Measurements from ENCODE around the gene HELT.
"Not testable (repeated sequence)": the region's sequence is repeated elsewhere in the genome, so short reads cannot be mapped to it uniquely, and the experiment has no call there.

HELT gene

DNA sequence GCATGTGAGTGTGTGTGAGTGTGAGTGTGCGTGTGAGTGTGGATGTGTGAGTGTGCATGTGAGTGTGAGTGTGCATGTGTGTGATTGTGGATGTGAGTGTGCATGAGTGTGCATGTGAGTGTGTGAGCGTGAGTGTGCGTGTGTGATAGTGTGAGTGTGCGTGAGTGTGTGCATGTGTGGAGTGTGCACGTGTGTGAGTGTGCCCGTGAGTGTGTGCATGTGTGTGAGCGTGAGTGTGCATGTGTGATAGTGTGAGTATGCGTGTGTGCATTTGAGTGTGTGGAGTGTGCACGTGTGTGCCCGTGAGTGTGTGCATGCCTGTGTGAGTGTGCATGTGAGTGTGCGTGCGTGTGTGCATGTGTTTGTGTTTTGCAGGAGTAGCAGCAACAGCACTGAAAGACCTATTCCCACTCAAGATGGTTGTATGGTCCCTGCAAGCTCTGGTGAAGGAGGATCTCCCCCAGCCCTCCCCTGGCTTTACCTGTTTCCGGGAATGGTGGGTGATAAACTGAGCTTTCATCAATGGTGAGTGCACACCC is 30.7 kb upstream of the HELT start:
- Histone ChIP-seq H3K27ac (ENCODE audit: low read depth, low read length) (no peak overlapping the region), H3K9me3 (ENCODE audit: control insufficient read depth, insufficient read depth, low read depth, low read length) (peaks cover 5% of the 10 kb centered on the region; the same call in 1 of the 2 replicates), H3K4me1 (ENCODE audit: control insufficient read depth, insufficient read depth, low read length) (peaks cover 5% of the 10 kb centered on the region; the same call in 1 of the 2 replicates), H3K4me3 (ENCODE audit: low read depth, low read length) (no peak overlapping the region), H3K36me3 (ENCODE audit: control insufficient read depth, insufficient read depth, low read length) (no peaks in the 10 kb centered on the region), H3K27me3 (ENCODE audit: control insufficient read depth, insufficient read depth, low read length) (no peaks in the 10 kb centered on the region), H3K9ac (ENCODE audit: low read length) (no peak overlapping the region)

DNA sequence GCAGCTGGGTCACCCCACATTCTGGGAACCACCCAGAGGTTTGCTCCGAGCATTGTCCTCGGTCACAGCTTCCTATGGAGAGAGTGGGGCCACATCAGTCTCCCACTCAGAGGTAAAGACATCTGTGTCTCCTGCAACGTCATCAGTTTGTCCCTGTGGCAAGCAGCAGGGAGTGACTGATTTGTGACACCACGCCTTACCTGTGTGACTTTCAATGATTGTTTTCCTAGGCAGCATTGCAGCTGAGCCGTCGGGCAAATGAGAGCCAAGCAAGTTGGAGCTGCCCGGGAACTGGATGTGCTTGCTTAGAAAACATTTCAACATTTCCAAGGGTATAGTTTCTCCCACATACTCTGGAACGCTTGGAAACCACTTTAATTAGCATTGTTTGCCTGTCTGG is 29.7 kb upstream of the HELT start:
- no peaks in the 10 kb centered on the region for H3K27me3 ChIP-seq (ENCODE audit: control insufficient read depth, insufficient read depth, low read length)
- H3K4me3 ChIP-seq (ENCODE audit: low read depth, low read length), result no peak overlapping the region
- no peaks in the 10 kb centered on the region for H3K36me3 ChIP-seq (ENCODE audit: control insufficient read depth, insufficient read depth, low read length)

DNA sequence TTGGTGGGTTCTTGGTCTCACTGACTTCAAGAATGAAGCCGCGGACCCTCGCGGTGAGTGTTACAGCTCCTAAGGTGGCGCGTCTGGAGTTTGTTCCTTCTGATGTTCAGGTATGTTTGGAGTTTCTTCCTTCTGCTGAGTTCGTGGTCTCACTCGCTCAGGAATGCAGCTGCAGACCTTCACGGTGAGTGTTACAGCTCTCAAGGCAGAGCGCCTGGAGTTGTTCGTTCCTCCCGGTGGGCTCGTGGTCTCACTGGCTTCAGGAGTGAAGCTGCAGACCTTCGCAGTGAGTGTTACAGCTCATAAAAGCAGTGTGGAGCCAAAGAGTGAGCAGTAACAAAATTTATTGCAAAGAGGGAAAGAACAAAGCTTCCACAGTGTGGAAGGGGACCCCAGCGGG is 29.0 kb upstream of the HELT start:
- H3K27ac ChIP-seq (ENCODE audit: low read depth, low read length); H3K4me1 ChIP-seq (ENCODE audit: control insufficient read depth, insufficient read depth, low read length); H3K9ac ChIP-seq (ENCODE audit: low read length); H3K9me3 ChIP-seq (ENCODE audit: control insufficient read depth, insufficient read depth, low read depth, low read length); H3K36me3 ChIP-seq (ENCODE audit: control insufficient read depth, insufficient read depth, low read length); H3K27me3 ChIP-seq (ENCODE audit: control insufficient read depth, insufficient read depth, low read length); H3K4me3 ChIP-seq (ENCODE audit: low read depth, low read length): not testable (repeated sequence)

More for the DNA sequence above, 29.7 kb upstream of the HELT start:
- Histone ChIP-seq H3K27ac (ENCODE audit: low read depth, low read length) (no peak overlapping the region), H3K9me3 (ENCODE audit: control insufficient read depth, insufficient read depth, low read depth, low read length) (peaks cover 5% of the 10 kb centered on the region; the same call in 1 of the 2 replicates), H3K4me1 (ENCODE audit: control insufficient read depth, insufficient read depth, low read length) (peaks cover 2% of the 10 kb centered on the region; the same call in 1 of the 2 replicates), H3K9ac (ENCODE audit: low read length) (no peak overlapping the region)

DNA sequence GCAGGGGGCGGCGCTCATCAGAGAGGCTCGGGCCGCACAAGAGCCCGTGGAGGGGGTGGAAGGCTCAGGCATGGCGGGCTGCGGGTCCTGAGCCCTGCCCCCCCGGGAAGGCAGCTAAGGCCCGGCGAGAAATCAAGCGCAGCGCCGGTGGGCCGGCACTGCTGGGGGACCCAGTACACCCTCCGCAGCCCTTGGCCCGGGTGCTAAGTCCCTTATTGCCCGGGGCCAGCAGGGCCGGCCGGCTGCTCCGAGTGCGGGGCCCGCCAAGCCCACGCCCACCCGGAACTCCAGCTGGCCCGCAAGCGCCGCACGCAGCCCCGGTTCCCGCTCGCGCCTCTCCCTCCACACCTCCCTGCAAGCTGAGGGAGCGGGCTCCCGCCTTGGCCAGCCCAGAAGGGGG is 28.2 kb upstream of the HELT start:
- H3K27ac ChIP-seq (ENCODE audit: low read depth, low read length); H3K27me3 ChIP-seq (ENCODE audit: control insufficient read depth, insufficient read depth, low read length); H3K9me3 ChIP-seq (ENCODE audit: control insufficient read depth, insufficient read depth, low read depth, low read length); H3K36me3 ChIP-seq (ENCODE audit: control insufficient read depth, insufficient read depth, low read length); H3K4me3 ChIP-seq (ENCODE audit: low read depth, low read length); H3K9ac ChIP-seq (ENCODE audit: low read length); H3K4me1 ChIP-seq (ENCODE audit: control insufficient read depth, insufficient read depth, low read length): not testable (repeated sequence)

DNA sequence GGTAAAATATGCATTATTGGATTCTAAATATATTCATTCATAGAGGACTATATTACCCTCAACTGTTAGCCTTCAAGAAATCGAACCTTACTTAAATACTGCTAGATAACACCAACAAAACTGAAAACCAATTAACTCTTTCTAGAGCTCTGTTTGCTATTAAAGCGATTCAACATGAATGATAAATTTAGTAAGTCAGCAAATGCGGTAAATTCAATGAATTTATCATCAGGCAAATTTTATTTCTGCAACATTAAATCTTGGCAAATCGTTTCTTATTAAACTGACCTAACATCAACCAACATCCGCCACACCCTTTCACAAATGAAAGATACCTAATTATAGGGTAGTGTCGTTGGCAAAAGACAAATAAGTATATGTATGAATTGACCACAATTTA is 26.4 kb upstream of the HELT start:
- H3K9ac ChIP-seq (ENCODE audit: low read length), result no peak overlapping the region
- H3K4me3 ChIP-seq (ENCODE audit: low read depth, low read length), result no peak overlapping the region
- H3K9me3 ChIP-seq (ENCODE audit: control insufficient read depth, insufficient read depth, low read depth, low read length), result peaks cover 5% of the 10 kb centered on the region; the same call in 1 of the 2 replicates
- no peaks in the 10 kb centered on the region for H3K4me1 ChIP-seq (ENCODE audit: control insufficient read depth, insufficient read depth, low read length)
- no peaks in the 10 kb centered on the region for H3K27me3 ChIP-seq (ENCODE audit: control insufficient read depth, insufficient read depth, low read length)
- H3K27ac ChIP-seq (ENCODE audit: low read depth, low read length), result no peak overlapping the region
- no peaks in the 10 kb centered on the region for H3K36me3 ChIP-seq (ENCODE audit: control insufficient read depth, insufficient read depth, low read length)

DNA sequence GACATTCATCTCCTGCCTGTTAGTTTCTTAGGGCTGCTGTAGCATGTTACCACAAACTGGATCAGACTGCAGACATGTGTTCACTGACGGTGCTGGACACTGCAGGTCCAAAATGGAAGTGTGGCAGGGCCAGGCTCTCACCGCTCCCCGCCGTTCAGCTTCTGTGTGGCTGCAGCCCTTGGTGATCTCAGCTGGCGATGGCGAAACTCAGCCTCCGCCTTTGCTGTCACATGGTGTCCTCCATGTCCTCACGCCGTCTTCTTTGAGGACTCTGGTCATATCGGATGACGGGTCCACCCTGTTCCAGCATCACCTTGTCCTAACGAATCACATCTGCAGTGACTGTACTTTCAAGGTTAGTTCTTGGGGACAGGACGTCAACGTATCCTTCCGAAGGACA is 25.9 kb upstream of the HELT start:
- no peak overlapping the region for H3K4me3 ChIP-seq (ENCODE audit: low read depth, low read length)
- H3K27me3 ChIP-seq (ENCODE audit: control insufficient read depth, insufficient read depth, low read length), result no peaks in the 10 kb centered on the region
- peaks cover 3% of the 10 kb centered on the region; the same call in 1 of the 2 replicates for H3K9me3 ChIP-seq (ENCODE audit: control insufficient read depth, insufficient read depth, low read depth, low read length)
- H3K4me1 ChIP-seq (ENCODE audit: control insufficient read depth, insufficient read depth, low read length), result no peaks in the 10 kb centered on the region
- no peak overlapping the region for H3K9ac ChIP-seq (ENCODE audit: low read length)
- H3K27ac ChIP-seq (ENCODE audit: low read depth, low read length), result no peak overlapping the region
- H3K36me3 ChIP-seq (ENCODE audit: control insufficient read depth, insufficient read depth, low read length), result no peaks in the 10 kb centered on the region

DNA sequence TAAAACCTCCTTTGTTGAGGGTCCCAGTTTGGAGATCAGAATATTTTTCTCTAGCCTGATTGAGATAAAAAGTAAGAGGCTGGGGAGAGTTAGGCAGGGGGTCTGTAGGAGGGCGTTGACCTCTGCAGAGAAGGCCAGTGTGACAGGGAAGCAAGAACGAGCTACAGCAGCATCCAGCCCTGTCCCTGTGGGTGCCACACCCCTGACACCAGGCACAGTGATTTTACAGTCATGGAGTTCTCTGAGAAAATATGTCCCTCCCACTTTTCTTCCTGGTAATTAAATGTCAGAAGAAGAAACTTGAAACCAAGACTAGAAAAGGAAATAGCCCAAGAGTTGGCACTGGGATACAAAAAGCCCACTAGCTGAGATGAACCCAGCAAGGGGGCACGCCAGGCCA is 25.0 kb upstream of the HELT start:
- no peaks in the 10 kb centered on the region for H3K9me3 ChIP-seq (ENCODE audit: control insufficient read depth, insufficient read depth, low read depth, low read length)
- H3K36me3 ChIP-seq (ENCODE audit: control insufficient read depth, insufficient read depth, low read length), result no peaks in the 10 kb centered on the region
- no peaks in the 10 kb centered on the region for H3K4me1 ChIP-seq (ENCODE audit: control insufficient read depth, insufficient read depth, low read length)
- no peak overlapping the region for H3K4me3 ChIP-seq (ENCODE audit: low read depth, low read length)
- H3K27me3 ChIP-seq (ENCODE audit: control insufficient read depth, insufficient read depth, low read length), result no peaks in the 10 kb centered on the region
- no peak overlapping the region for H3K27ac ChIP-seq (ENCODE audit: low read depth, low read length)
- no peak overlapping the region for H3K9ac ChIP-seq (ENCODE audit: low read length)

DNA sequence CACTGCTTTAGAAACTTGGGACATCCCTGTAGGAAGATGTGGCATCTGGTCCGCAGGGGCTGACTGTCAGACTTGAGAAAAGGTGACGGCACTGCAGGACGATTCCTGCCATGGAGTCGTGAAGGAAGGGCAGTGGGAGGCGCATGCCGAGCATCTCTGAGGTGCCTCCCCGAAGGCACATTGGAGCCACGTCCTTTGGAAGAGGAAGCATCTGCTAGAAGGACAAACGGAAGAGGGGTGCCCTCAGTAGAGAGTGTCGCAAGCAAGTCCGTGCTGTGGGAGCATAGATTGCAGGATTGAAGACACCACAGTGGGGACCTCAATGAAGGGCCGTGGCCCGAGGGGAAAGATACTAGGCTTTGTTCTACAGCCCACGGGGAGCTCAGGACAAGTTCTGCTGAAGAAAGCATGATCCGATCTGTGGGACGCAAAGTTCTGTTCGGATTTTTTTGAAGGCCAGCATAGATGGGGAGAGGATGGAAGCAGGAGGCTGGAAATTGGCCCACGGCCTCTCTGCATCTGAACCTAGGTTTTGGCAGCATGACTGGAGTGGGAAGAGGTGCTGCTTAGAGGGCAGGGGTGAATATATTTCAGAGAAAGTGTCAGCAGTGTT is 24.2 kb upstream of the HELT start:
- Histone ChIP-seq H3K4me1 (ENCODE audit: control insufficient read depth, insufficient read depth, low read length) (no peaks in the 10 kb centered on the region), H3K4me3 (ENCODE audit: low read depth, low read length) (no peak overlapping the region), H3K27ac (ENCODE audit: low read depth, low read length) (no peak overlapping the region), H3K9me3 (ENCODE audit: control insufficient read depth, insufficient read depth, low read depth, low read length) (no peaks in the 10 kb centered on the region), H3K36me3 (ENCODE audit: control insufficient read depth, insufficient read depth, low read length) (no peaks in the 10 kb centered on the region), H3K9ac (ENCODE audit: low read length) (no peak overlapping the region), H3K27me3 (ENCODE audit: control insufficient read depth, insufficient read depth, low read length) (no peaks in the 10 kb centered on the region)

DNA sequence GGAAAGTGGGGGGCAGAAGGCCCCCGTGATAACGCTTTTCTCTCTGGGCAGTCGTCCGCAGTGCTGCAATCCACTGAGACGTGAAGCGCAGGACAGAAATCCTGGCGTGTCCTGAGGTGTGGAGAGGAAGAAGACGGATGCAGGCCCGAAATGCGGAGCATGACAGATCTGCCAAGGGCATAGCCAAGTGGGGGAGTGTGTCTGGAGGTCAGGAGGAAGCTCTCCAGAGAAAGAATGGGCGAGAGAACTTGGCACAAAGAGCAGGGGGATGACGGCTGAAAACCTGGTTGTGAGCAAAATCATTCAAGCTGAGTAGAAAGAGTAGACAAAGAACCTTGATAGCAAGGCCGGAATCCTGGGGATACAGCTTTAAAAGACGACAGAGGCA is 23.7 kb upstream of the HELT start:
- no peaks in the 10 kb centered on the region for H3K9me3 ChIP-seq (ENCODE audit: control insufficient read depth, insufficient read depth, low read depth, low read length)

DNA sequence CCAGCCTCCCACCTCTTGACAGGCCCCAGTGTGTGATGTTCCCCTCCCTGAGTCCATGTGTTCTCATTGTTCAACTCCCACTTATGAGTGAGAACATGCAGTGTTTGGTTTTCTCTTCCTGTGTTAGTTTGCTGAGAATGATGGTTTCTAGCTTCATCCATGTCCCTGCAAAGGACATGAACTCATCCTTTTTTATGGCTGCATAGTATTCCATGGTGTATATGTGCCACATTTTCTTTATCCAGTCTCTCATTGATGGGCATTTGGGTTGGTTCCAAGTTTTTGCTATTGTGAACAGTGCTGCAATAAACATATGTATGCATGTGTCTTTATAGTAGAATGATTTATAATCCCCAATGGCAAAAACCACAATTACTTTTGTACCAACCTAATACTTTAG is 20.6 kb upstream of the HELT start:
- H3K4me3 ChIP-seq (ENCODE audit: low read depth, low read length); H3K4me1 ChIP-seq (ENCODE audit: control insufficient read depth, insufficient read depth, low read length); H3K27ac ChIP-seq (ENCODE audit: low read depth, low read length); H3K9me3 ChIP-seq (ENCODE audit: control insufficient read depth, insufficient read depth, low read depth, low read length); H3K9ac ChIP-seq (ENCODE audit: low read length); H3K36me3 ChIP-seq (ENCODE audit: control insufficient read depth, insufficient read depth, low read length); H3K27me3 ChIP-seq (ENCODE audit: control insufficient read depth, insufficient read depth, low read length): not testable (repeated sequence)

More for the DNA sequence above, 23.7 kb upstream of the HELT start:
- Histone ChIP-seq H3K27ac (ENCODE audit: low read depth, low read length) (no peak overlapping the region), H3K4me1 (ENCODE audit: control insufficient read depth, insufficient read depth, low read length) (no peaks in the 10 kb centered on the region), H3K4me3 (ENCODE audit: low read depth, low read length) (no peak overlapping the region), H3K36me3 (ENCODE audit: control insufficient read depth, insufficient read depth, low read length) (no peaks in the 10 kb centered on the region), H3K9ac (ENCODE audit: low read length) (no peak overlapping the region), H3K27me3 (ENCODE audit: control insufficient read depth, insufficient read depth, low read length) (no peaks in the 10 kb centered on the region)

DNA sequence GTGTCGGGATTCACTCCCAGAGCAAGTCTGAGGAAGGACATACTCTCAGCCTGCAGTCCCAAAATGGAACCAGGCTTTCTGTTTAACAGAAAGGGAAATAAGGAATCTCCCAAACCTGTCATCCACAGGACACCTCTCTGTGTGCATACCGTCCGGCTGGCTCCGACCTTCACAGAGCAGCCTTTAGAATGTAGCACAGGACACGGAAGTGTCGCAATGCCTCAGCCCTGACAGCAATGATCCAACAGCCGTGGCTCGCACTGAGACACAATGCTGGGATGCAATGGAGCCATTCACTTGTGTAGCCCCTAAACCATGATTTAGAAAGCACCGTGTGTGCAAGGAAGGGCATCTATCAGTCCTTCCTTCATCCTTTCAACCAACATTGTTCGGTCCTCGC is 15.5 kb upstream of the HELT start:
- no peaks in the 10 kb centered on the region for H3K4me1 ChIP-seq (ENCODE audit: control insufficient read depth, insufficient read depth, low read length)
- no peaks in the 10 kb centered on the region for H3K36me3 ChIP-seq (ENCODE audit: control insufficient read depth, insufficient read depth, low read length)
- no peak overlapping the region for H3K4me3 ChIP-seq (ENCODE audit: low read depth, low read length)

More for the DNA sequence above, 15.5 kb upstream of the HELT start:
- no peaks in the 10 kb centered on the region for H3K9me3 ChIP-seq (ENCODE audit: control insufficient read depth, insufficient read depth, low read depth, low read length)
- no peak overlapping the region for H3K9ac ChIP-seq (ENCODE audit: low read length)
- H3K27me3 ChIP-seq (ENCODE audit: control insufficient read depth, insufficient read depth, low read length), result peaks cover 38% of the 10 kb centered on the region
- no peak overlapping the region for H3K27ac ChIP-seq (ENCODE audit: low read depth, low read length)

Measured in HUES6 (cell line).